HG02884 (cell line): Measurements from ENCODE around the gene ZNF625.

Experiments used
- ATAC-seq: cut with Tn5 transposase; IDR thresholded peaks from one replicate; pipeline ENCODE4 v1.9.1; 2021; ENCODE audit warnings: mild to moderate bottlenecking, moderate library complexity; ENCODE audit not compliant: unreplicated experiment

Gene ZNF625

GRCh38 chr19:12156223-12157058, at the start of gene ZNF625:
Gene ZNF625, minus strand, starts transcription at chr19:12156734. Its CDS starts 176 bp downstream, at chr19:12156558.
- ATAC-seq, result no peak

DNA sequence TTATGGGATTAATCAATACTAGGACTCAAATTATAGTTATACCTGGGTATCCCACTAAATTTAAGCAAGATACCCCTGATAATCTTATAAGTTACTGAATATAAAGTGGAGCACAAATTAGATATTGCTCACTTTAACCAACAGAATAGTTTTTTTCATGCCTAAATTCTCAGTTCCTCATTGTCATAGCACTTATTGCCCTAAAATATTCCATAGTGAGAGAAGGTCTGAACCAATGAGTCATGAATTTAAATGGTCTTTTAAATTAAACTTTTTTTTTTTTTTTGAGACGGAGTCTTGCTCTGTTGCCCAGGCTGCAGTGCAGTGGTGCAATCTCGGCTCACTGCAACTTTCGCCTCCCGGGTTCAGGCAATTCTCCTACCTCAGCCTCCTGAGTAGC, 48.8 kb upstream of the ZNF625 start:
- ATAC-seq, result no peak

GRCh38 chr19:12202250-12202649, 45.7 kb upstream of the ZNF625 start:
- ATAC-seq, result no peak

GRCh38 chr19:12199757-12200419, 43.4 kb upstream of the ZNF625 start:
- ATAC-seq, result no peak

DNA sequence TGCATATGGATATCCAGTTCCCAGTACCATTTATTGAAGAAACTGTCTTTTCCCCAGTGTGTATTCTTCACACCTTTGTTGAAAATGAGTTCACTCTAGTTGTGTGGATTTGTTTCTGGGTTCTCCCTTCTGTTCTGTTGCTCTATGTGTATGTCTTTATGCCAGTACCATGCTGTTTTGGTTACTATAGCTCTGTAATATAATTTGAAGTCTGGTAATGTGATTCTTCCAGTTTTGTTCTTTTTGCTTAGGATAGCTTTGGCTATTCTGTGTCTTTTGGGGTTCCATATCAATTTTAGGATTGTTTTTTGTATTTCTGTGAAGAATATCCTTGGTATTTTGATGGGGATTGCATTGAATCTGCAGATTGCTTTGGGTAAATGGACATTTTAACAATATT, 41.6 kb upstream of the ZNF625 start:
- ATAC-seq, result no peak

DNA sequence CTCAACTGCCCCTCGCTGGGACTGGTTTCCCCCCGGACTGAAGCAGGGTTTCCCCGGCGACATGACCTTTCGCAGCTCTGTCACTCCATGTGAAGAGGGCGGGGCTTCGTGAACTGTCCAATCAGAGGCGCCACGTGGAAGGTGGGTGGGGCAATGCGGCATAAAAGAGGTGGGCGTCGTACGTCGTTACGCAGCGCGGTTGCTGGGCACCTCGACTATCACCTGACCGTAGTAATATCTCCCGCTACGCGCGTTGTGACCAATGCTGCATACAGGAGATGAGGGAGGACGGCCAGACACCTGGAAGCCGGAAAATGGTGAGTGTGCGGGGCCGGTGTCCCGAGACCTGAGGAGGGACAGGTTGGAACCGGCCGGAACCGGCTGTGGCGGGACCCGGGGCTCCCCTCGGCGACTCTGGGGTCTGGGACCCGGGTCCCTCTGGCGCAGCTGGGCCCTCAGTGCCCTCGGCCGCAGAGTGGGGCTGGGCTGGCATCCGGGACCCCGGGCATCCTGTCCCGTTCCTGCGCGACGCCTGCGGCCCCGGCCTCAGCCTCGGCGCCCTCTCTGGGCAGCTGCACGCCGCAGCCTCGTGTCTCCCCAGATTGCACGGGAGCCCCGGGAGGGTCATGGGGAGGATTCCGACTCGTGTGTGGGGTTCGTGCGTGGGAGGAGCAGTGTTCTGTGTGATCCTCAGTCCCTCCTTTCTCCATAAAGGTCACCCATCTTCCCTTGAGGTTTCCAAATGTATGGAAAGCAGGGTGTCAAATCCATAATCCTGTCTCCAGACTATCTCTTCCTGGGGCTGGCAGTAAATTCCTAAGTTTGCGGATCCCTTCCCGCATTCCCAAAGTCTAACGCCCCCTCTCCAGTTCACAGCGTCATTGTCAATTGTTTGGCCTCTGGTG, 38.5 kb upstream of the ZNF625 start:
- ATAC-seq, result no peak

DNA sequence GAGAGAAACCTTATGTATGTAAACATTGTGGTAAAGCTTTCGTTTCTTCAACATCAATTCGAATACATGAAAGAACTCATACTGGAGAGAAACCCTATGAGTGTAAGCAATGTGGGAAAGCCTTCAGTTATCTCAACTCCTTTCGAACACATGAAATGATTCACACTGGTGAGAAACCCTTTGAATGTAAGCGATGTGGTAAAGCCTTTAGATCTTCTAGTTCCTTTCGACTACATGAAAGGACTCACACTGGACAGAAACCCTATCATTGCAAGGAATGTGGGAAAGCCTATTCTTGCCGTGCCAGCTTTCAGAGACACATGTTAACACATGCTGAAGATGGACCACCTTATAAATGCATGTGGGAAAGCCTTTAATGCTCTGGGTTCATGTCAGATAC, 31.1 kb upstream of the ZNF625 start:
- no peak for ATAC-seq

- ATAC-seq, result no peak
Observed at GRCh38 chr19:12180377-12180776, 23.8 kb upstream of the ZNF625 start.

- ATAC-seq, result no peak
Observed at GRCh38 chr19:12166626-12167025, 10.1 kb upstream of the ZNF625 start.

DNA sequence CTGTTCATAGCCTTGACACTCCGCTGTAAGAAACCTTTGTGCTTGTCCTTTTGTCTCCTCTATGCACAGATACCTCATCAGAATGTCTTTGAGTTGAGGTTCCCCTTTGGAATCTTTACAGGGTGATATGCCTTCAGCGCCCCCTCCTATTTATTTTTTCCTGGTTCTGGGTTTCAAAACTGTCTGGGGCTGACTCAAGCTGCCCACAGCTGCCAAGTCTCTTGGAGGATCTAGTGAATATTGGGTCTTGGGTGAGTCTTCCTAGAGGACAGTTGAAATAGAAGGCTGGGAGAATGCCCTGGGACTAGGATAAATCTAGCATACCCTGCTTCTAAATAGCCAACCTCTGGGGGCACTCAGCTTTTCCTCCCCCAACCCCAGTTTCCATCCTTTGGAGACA, 7.3 kb upstream of the ZNF625 start:
- ATAC-seq, result no peak

GRCh38 chr19:12162882-12163806, 6.6 kb upstream of the ZNF625 start, which contains the start of gene ZNF136:
Gene ZNF136, plus strand, starts transcription at chr19:12163096. Its CDS starts 108 bp downstream, at chr19:12163204.
- peak; percentile 87 for ATAC-seq

GRCh38 chr19:12162513-12162881, 6.0 kb upstream of the ZNF625 start:
- no peak for ATAC-seq

GRCh38 chr19:12159773-12160414, 3.4 kb upstream of the ZNF625 start:
- no peak for ATAC-seq

DNA sequence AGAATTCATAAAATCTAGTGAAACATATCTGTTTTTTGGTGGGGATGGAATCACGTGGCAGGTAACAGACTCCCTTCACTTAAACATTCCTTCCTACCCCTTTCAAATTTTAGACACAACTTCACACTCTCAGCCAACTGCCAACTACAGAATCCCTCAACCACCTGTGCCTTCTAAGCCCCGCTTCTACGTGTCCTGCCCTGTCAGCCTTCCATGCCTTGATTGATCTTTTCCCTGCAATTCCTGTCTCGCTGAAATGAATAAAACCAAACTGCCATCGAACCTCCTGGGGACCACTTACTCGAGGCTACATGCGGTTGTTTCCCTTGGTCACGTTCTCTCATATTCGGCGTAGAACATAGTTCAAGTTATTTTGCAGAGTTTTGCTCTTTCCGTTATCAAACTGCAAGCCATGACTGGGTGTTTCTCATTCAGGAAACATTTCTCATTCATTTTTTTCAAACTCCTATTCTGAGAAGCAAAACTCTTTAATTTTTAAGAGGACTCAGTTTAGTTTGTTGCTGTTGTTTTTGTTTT, 1.1 kb downstream of the ZNF625 start:
- ATAC-seq, result no peak

- no peak for ATAC-seq
Observed at GRCh38 chr19:12145348-12145747, 11.2 kb downstream of the ZNF625 start.

DNA sequence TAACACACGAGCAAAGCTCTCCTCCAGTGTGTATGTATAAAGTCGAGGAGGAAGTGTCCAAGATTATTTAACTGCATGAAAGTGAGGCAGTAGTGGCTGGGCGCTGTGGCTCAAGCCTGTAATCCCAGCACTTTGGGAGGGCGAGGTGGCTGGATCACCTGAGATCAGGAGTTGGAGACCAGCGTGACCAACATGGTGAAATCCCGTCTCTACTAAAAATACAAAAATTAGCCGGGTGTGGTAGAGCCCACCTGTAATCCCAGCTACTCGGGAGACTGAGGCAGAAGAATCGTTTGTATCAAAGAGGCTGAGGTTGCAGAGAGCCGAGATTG, 15.2 kb downstream of the ZNF625 start:
- no peak for ATAC-seq

DNA sequence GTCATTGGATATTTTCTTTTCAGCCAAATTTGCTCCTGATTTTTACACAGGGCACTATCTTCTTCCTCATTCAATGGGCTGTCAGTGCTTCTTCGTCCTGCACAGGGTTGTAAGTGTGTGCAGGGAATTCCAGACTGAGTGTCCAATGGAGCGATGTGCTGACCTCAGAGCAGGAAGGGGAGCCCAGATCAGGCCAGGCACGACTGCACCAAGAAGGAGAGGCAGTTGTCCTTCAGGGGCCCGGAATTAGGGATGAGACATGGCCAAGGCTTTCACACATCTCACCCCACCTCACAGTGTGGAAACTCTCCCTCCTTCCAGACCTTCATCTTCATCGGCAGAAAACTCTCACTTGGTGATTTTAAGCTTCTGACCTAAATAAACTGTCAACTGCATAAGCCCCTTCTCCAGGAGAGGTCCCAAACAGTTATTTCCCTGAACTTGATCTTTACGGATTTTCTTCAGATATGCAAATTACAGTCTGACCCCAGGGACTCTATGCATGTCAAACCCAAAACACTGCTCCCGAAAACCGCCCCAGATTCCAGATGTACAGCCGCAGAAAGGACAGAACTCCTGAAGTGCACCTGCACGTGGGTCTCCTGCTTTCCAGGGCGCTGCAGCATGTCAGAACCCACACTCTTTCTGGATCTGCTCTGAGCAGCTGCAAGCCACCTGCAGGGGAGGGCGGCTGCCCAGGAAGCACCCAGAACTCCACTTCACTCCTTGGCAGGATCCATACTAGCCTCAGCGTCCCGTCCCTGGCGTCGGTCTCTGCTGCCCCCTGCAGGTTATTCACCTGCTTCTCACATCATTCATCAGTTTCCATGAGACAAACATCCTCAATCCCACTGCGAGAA, 15.8 kb downstream of the ZNF625 start:
- peak; percentile 3 for ATAC-seq

DNA sequence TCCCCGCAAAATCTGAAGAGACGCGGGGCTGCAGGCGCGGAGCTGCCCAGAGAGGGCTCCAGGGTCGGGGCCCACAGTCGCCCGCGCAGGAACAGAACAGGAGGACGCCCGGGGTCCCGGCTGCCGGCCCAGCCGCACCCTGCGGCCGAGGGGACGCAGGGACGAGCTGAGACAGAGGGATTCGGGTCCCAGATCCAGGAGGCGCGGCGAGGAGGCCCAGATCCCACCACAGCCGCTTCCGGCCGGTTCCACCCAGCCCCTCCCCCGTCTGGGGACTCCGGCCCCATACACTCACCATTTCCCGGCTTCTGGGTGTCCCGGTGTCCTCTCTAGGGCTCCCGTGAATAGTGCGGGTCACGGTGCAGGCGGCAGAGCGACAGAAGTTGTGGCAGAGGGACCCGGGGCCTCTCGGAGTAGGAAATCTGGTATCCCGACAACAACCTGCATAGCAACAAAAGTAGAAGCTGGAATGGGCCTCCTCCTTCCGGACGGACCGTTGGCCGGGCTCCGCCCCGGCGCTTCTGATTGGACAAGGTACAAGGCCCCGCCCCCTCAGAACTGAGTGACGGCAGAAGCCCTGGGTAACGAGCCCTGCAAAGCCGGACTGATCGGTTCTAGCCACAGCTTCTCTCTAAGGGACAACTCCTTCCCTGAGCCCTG, 16.5 kb downstream of the ZNF625 start, which contains the start of gene ZNF20:
TSS of gene ZNF20 (minus strand) at position 466 of the 660 bp plus-strand sequence. CDS start at position 298, 168 bp downstream.
- ATAC-seq, result peak; percentile 92
